K562 (cell line): Measurements from ENCODE around the gene MPV17L2. TPM values are rescaled to one million over a fixed set of nuclear protein-coding genes. Genes with fewer than 3 reads are reported as not detected.

Experiments
- CEBPG ChIP-seq, 3 experiments: fragments of 200-800 bp in 1 of 3; sonication (Bioruptor generic) in 1 of 3; sonication (generic) in 1 of 3; formaldehyde crosslinking in 1 of 3; IDR thresholded peaks in 2 of 3; conservative IDR thresholded peaks in 1 of 3; 2 replicates each; pipeline versions ENCODE4 v1.6.1 to v1.8.0; 2016 to 2022; ENCODE audit warnings: missing compliant biosample characterization in 2 of 3, missing genetic modification characterization in 2 of 3, mild to moderate bottlenecking in 1 of 3, missing genetic modification reagents in 1 of 3
- CTBP1 ChIP-seq: fragments of 450-650 bp; IDR thresholded peaks from 2 replicates; pipeline ENCODE4 v1.6.1; 2016; ENCODE audit warnings: borderline replicate concordance
- HOXB6 ChIP-seq: fragments of 250-450 bp; sonication (Bioruptor Pico); IDR thresholded peaks from 2 replicates; pipeline ENCODE4 v1.5.1; 2022; ENCODE audit warnings: mild to moderate bottlenecking, borderline replicate concordance
- MTA3 ChIP-seq: fragments of 450-650 bp; formaldehyde crosslinking; IDR thresholded peaks from 2 replicates; pipeline ENCODE4 v1.6.1; 2017; ENCODE audit warnings: mild to moderate bottlenecking, borderline replicate concordance
- RBM15 ChIP-seq: fragments of 200-400 bp; formaldehyde crosslinking; IDR thresholded peaks from 2 replicates; pipeline ENCODE4 v1.6.1; 2018; ENCODE audit warnings: mild to moderate bottlenecking, low read length, moderate library complexity; ENCODE audit not compliant: insufficient read depth
- SMAD4 ChIP-seq: fragments of 250-450 bp; sonication (Bioruptor Pico); conservative IDR thresholded peaks from 2 replicates; pipeline ENCODE4 v1.8.0; 2021; ENCODE audit warnings: inconsistent platforms, mild to moderate bottlenecking, moderate library complexity
- TCFL5 ChIP-seq: fragments of 250-450 bp; sonication (Bioruptor Pico); conservative IDR thresholded peaks from 2 replicates; pipeline ENCODE4 v1.6.1; 2021; ENCODE audit warnings: mild to moderate bottlenecking, moderate library complexity, matching md5 sums
- TEAD4 ChIP-seq, 2 experiments: sonication (generic) in 1 of 2; formaldehyde crosslinking in 1 of 2; IDR thresholded peaks; 2 replicates each; pipeline versions ENCODE4 v1.6.1 to v1.8.0; 2012 to 2022; ENCODE audit warnings: borderline replicate concordance in 1 of 2, inconsistent platforms in 1 of 2, low read length in 1 of 2, mild to moderate bottlenecking in 1 of 2, missing genetic modification reagents in 1 of 2
- THRA ChIP-seq: fragments of 450-650 bp; IDR thresholded peaks from 2 replicates; pipeline ENCODE4 v1.6.1; 2017; ENCODE audit warnings: mild to moderate bottlenecking, moderate library complexity
- ZNF174 ChIP-seq: fragments of 250-450 bp; sonication (Bioruptor Pico); IDR thresholded peaks from 2 replicates; pipeline ENCODE4 v1.4.0; 2020; ENCODE audit warnings: mild to moderate bottlenecking
- ZNF24 ChIP-seq: fragments of 450-650 bp; IDR thresholded peaks from 2 replicates; pipeline ENCODE4 v1.6.1; 2016
- ZNF584 ChIP-seq: fragments of 200-800 bp; sonication (Bioruptor generic); IDR thresholded peaks from 2 replicates; pipeline ENCODE4 v1.6.1; 2016; ENCODE audit warnings: low read depth, mild to moderate bottlenecking, missing genetic modification characterization, missing compliant biosample characterization
- polyA plus RNA-seq, 8 experiments: library from polyadenylated mRNA; depleted of rRNA in 4 of 8; stranded (reverse) in 5 of 8; unstranded in 3 of 8; fragments of >200 nt; fragmentation: Nextera tagmentation in 2 of 8; fragmentation: Illumina TruSeq in 1 of 8; extraction: Ambion mirVana in 2 of 8; extraction: Trizol in 1 of 8; gene quantifications; 2 replicates each; pipeline versions ENCODE4 v1.2.1 to v1.2.3, GENCODE V29; 2011 to 2014; ENCODE audit warnings: inconsistent platforms in 1 of 8, missing spikeins in 1 of 8
- total RNA-seq, 7 experiments: library from RNA; depleted of rRNA in 6 of 7; stranded (reverse); fragments of >200 nt in 6 of 7; fragmentation: Illumina TruSeq in 2 of 7; extraction: Trizol in 2 of 7; gene quantifications; 2 replicates each; pipeline versions ENCODE4 v1.2.1 to v1.2.3, GENCODE V29; 2011 to 2021; ENCODE audit warnings: low replicate concordance in 1 of 7
- TF ChIP-seq, protein P1 (sequence below), 2 experiments: fragments of 450-650 bp; IDR thresholded peaks; 2 replicates each; pipeline ENCODE4 v1.6.1; 2016; ENCODE audit warnings: mild to moderate bottlenecking in 2 of 2, borderline replicate concordance in 1 of 2, low read depth in 1 of 2, moderate library complexity in 1 of 2
- TF ChIP-seq, protein P2 (sequence below): fragments of 250-450 bp; sonication (Bioruptor Pico); IDR thresholded peaks from 2 replicates; pipeline ENCODE4 v1.4.0; 2020; ENCODE audit warnings: borderline replicate concordance

MPV17L2 gene
- total and polyA plus RNA-seq, 9 of the 15 experiments (the other 6 are each of a cell fraction or from before 2014, with no cell fraction given) = 10.6 to 60.2 (median 28.5) TPM

DNA sequence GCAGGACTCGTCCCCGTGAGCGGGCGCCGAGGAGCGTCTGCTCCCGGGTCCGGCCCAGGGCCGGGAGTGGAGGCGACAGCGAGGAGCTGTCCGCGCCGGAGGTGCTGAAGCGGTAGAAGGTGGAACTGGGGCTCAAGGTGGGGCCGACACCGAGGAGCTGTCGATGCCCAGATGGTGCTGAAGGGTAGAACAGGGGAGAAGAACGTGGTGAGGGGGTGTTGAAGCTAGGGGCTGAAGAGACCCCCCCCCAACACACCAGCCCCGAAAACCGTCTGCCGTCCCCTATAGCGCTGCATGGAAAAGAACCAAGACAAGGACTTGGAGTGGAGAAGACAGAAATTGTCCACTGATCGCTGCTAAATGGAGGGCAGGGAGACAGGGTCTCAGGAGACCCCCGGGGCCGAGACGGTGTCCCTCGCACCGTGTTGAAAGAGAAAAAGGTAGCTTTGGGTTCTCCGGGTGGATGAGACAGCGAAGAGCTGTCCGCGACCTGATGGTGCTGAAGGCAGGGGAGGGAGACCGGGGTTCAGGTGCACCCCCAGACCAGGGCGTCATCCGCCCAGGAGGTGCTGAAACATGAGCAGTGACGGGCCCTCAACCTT lies 40.3 kb downstream of the MPV17L2 start (continued):
- TF ChIP-seq, protein P1, sequence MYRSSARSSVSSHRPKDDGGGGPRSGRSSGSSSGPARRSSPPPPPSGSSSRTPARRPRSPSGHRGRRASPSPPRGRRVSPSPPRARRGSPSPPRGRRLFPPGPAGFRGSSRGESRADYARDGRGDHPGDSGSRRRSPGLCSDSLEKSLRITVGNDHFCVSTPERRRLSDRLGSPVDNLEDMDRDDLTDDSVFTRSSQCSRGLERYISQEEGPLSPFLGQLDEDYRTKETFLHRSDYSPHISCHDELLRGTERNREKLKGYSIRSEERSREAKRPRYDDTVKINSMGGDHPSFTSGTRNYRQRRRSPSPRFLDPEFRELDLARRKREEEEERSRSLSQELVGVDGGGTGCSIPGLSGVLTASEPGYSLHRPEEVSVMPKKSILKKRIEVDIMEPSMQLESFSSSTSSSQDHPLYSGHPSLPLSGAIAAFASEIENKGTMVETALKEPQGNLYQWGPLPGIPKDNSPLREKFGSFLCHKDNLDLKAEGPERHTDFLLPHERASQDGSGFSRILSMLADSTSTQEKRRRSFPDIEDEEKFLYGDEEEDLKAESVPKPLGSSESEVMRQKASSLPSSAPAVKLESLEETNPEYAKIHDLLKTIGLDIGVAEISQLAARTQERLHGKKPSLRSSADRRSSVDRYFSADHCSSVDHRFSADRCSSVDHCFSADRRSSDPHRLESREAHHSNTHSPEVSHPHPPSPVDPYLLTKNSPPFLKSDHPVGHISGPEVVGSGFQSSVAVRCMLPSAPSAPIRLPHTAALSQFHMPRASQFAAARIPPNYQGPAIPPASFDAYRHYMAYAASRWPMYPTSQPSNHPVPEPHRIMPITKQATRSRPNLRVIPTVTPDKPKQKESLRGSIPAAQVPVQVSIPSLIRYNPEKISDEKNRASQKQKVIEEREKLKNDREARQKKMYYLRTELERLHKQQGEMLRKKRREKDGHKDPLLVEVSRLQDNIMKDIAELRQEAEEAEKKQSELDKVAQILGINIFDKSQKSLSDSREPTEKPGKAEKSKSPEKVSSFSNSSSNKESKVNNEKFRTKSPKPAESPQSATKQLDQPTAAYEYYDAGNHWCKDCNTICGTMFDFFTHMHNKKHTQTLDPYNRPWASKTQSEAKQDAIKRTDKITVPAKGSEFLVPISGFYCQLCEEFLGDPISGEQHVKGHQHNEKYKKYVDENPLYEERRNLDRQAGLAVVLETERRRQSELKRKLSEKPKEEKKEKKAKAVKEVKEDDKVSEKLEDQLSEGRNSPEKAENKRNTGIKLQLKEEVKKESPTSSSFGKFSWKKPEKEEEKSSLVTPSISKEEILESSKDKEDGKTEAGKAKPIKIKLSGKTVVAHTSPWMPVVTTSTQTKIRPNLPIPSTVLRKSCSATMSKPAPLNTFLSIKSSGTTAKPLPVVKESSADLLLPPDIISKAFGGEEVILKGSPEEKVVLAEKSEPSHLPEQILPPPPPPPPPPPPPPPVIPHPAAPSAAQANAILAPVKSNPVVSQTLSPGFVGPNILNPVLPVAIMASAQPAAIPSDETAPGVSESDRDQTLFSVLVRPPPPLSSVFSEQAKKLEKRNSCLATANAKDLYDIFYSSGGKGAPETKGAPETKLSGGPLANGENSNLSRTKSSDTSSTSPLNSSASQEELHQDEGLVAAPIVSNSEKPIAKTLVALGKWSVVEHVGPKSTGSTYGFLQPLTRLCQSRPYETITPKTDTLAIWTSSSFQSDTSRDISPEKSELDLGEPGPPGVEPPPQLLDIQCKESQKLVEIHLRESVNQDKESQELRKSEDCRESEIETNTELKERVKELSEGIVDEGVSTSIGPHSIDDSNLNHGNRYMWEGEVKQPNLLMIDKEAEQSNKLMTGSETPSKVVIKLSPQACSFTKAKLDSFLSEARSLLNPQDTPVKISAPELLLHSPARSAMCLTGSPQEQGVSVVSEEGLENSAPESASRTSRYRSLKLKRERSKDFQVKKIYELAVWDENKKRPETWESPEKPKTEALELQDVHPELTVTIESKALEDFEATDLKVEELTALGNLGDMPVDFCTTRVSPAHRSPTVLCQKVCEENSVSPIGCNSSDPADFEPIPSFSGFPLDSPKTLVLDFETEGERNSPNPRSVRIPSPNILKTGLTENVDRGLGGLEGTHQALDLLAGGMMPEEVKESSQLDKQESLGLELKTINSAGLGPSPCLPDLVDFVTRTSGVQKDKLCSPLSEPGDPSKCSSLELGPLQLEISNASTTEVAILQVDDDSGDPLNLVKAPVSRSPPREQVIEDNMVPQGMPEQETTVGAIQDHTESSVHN (IDR thresholded peaks at IDR 0.05; ENCODE audit: borderline replicate concordance in 1 of 2, low read depth in 1 of 2) = no peak
- TF ChIP-seq THRA (no peak), TCFL5 (no peak), CTBP1 (peak; percentile 75; the same call in 1 of the 2 replicates), ZNF584 (CRISPR knock-in tag) (peak; percentile 93), HOXB6 (CRISPR knock-in tag) (no peak), TEAD4 (IDR thresholded peaks at IDR 0.05; ENCODE audit: low read length) (no peak), TEAD4 (CRISPR knock-in tag; IDR thresholded peaks at IDR 0.05; ENCODE audit: borderline replicate concordance) (0 out of 2 replicates have a peak, but pooled peaks have one; percentile 20), MTA3 (no peak), SMAD4 (peak; percentile 82), CEBPG (CRISPR knock-in tag; IDR thresholded peaks at IDR 0.05) (no peak), CEBPG (tag; conservative IDR thresholded peaks at IDR 0.05 in 1 of 2, IDR thresholded peaks at IDR 0.05 in 1 of 2) (no peak), ZNF24 (no peak), RBM15 (no peak), ZNF174 (CRISPR knock-in tag) (no peak)
- TF ChIP-seq, protein P2, sequence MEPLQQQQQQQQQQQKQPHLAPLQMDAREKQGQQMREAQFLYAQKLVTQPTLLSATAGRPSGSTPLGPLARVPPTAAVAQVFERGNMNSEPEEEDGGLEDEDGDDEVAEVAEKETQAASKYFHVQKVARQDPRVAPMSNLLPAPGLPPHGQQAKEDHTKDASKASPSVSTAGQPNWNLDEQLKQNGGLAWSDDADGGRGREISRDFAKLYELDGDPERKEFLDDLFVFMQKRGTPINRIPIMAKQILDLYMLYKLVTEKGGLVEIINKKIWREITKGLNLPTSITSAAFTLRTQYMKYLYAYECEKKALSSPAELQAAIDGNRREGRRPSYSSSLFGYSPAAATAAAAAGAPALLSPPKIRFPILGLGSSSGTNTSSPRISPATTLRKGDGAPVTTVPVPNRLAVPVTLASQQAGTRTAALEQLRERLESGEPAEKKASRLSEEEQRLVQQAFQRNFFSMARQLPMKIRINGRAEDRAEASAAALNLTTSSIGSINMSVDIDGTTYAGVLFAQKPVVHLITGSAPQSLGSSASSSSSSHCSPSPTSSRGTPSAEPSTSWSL (CRISPR knock-in tag) = no peak
